Neural progenitor cell (in vitro differentiated cells): ENCODE data around the gene CELF5.

Experiments used
- CTCF ChIP-seq: fragments of 200-600 bp; sonication (generic); IDR thresholded peaks from 2 replicates; pipeline ENCODE4 v1.5.1; 2017; ENCODE audit warnings: antibody characterized with exemption, mild to moderate bottlenecking
- EZH2 ChIP-seq: fragments of 200-600 bp; sonication (generic); IDR thresholded peaks from 2 replicates; pipeline ENCODE4 v1.6.1; 2017; ENCODE audit warnings: antibody characterized with exemption, mild to moderate bottlenecking, moderate library complexity
- EZH2phosphoT487 ChIP-seq: fragments of 200-600 bp; sonication (generic); IDR thresholded peaks from 2 replicates; pipeline ENCODE4 v1.6.1; 2017; ENCODE audit warnings: antibody characterized with exemption

GRCh38 chr19:3189702-3190469 is 34.6 kb upstream of the CELF5 start:
- TF ChIP-seq CTCF (no peak), EZH2 (no peak), EZH2phosphoT487 (no peak)
